Thymus (tissue), 11 donors: ENCODE measurements around the gene IFT80. TPM values are rescaled to one million over a fixed set of nuclear protein-coding genes. Genes with fewer than 3 reads are reported as not detected.
"Not testable (repeated sequence)": the region's sequence is repeated elsewhere in the genome, so short reads cannot be mapped to it uniquely, and the experiment has no call there.

Experiments
- DNase-seq, 9 donors: peaks; one replicate each; pipeline ENCODE4 v3.0.0-alpha.2; 2013; ENCODE audit warnings: low spot score in 9 of 9, low read depth in 6 of 9, missing footprints in 1 of 9
- H3K27ac ChIP-seq, 2 donors: one replicate each; pipeline ENCODE4 v1.5.1; 2013; ENCODE audit warnings: control low read depth in 1 of 2, low read depth in 1 of 2, low read length in 1 of 2, mild to moderate bottlenecking in 1 of 2, moderate library complexity in 1 of 2
- H3K27me3 ChIP-seq, 2 donors: one replicate each; pipeline ENCODE4 v1.5.1; 2013; ENCODE audit warnings: low read length in 1 of 2; ENCODE audit not compliant: control insufficient read depth in 2 of 2, insufficient read depth in 1 of 2
- H3K36me3 ChIP-seq, 2 donors: one replicate each; pipeline ENCODE4 v1.5.1; 2013; ENCODE audit warnings: low read length in 1 of 2, mild to moderate bottlenecking in 1 of 2, moderate library complexity in 1 of 2; ENCODE audit not compliant: control insufficient read depth in 2 of 2, insufficient read depth in 2 of 2
- H3K4me1 ChIP-seq, 2 donors: one replicate each; pipeline ENCODE4 v1.5.1; 2013; ENCODE audit warnings: low read length in 2 of 2; ENCODE audit not compliant: control insufficient read depth in 2 of 2, insufficient read depth in 2 of 2
- H3K4me3 ChIP-seq, 2 donors: one replicate each; pipeline ENCODE4 v1.5.1; 2013; ENCODE audit warnings: low read length in 2 of 2, control low read depth in 1 of 2, mild to moderate bottlenecking in 1 of 2
- H3K9me3 ChIP-seq, 2 donors: one replicate each; pipeline ENCODE4 v1.5.1; 2013; ENCODE audit warnings: low read length in 1 of 2, mild to moderate bottlenecking in 1 of 2; ENCODE audit not compliant: control insufficient read depth in 2 of 2, insufficient read depth in 1 of 2
- WGBS: extraction: QIAGEN DNeasy Blood & Tissue Kit; methylation state at CpG from one replicate; pipeline ENCODE4 v1.1.7; 2013; 5-methylcytosine and 5-hydroxymethylcytosine counted together
- polyA plus RNA-seq: library from polyadenylated mRNA; stranded (reverse); fragments of 200-250 nt; gene quantifications from one replicate; pipeline ENCODE4 v1.2.3, GENCODE V29; 2013
- total RNA-seq: library from RNA; stranded (reverse); fragments of 120-200 nt; gene quantifications from one replicate; pipeline ENCODE4 v1.2.4, GENCODE V29; 2013
- donor health status: healthy.

The IFT80 gene
- total and polyA plus RNA-seq, 2 donors: 36.7 to 58.0 TPM

DNA sequence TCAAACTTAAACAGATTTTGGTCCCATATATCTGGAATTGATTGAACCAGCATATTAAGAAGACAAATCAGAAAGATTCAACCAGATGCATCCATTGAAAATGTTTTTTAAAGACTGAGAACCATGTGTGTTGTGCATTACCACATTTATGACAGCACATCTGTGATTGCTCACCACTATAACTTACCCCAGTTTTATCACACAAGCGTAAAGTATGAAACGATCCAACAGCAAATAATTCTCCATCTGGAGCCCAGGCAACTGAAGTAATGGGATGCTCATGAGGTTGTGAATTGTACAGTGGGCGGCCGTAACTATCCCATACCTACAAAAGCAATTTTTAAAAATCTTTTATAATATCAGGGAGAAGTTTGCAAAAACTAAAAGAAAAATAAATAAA is 43.2 kb downstream of the IFT80 start:
- H3K27ac ChIP-seq: no peak overlapping the region
- DNase-seq: no peak
- 97% methylated on average over 4 of the region's 4 CpGs for WGBS
- H3K27me3 ChIP-seq: no peaks in the 10 kb centered on the region
- peaks cover 7 to 19% of the 10 kb centered on the region in 2 donors for H3K36me3 ChIP-seq
- no peak overlapping the region for H3K4me3 ChIP-seq
- no peaks in the 10 kb centered on the region for H3K9me3 ChIP-seq
- H3K4me1 ChIP-seq: no peaks in the 10 kb centered on the region

DNA sequence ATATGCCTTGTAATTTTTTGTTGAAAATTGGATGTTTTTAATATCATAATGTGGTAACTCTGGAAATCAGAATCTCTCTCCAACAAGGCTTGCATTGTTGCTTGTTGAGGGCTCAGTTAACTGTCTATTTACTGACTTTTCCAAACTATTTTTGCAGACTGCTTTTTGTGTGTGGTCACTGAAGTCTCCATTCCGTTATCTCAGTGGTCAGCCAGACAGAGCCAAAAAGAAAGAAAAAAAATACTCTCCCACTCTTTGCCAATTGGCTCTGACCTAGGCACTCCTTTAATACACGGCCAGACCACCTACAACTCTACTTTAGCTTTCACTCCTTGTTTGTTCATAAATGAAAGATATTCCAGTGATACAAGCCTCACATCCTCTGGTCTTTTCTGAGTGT is 52.5 kb downstream of the IFT80 start:
- Histone ChIP-seq H3K36me3 (no peaks in the 10 kb centered on the region), H3K4me1 (no peaks in the 10 kb centered on the region), H3K27me3 (no peaks in the 10 kb centered on the region), H3K9me3 (no peaks in the 10 kb centered on the region), H3K4me3 (no peak overlapping the region), H3K27ac (no peak overlapping the region)
- WGBS: 94% methylated on average over 2 of the region's 2 CpGs
- no peak for DNase-seq

DNA sequence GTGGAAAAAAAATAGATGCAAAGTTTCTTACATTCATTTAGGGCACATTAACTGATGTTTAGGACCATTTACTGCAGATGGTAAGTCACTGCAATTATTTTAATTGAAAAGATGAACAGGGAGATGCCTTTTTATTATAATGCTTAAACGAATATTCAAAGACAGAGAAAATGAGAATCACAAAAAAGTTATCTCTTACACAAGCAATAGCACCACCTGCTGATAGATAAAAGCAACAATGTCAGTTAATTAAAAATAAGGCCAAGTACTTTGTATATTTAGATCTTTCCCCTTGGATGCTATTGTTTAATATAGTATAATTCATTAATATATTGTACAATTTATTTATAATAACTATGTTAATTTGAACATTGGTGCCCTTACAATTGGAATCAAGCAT is 55.9 kb downstream of the IFT80 start:
- Histone ChIP-seq H3K4me1 (no peaks in the 10 kb centered on the region), H3K27me3 (no peaks in the 10 kb centered on the region), H3K36me3 (no peaks in the 10 kb centered on the region), H3K4me3 (no peak overlapping the region), H3K9me3 (no peaks in the 10 kb centered on the region), H3K27ac (no peak overlapping the region)
- 33% methylated on average over 1 of the region's 1 CpG for WGBS
- DNase-seq: peak in 3 of 9 donors; percentile 2 to 40 (median 8)

DNA sequence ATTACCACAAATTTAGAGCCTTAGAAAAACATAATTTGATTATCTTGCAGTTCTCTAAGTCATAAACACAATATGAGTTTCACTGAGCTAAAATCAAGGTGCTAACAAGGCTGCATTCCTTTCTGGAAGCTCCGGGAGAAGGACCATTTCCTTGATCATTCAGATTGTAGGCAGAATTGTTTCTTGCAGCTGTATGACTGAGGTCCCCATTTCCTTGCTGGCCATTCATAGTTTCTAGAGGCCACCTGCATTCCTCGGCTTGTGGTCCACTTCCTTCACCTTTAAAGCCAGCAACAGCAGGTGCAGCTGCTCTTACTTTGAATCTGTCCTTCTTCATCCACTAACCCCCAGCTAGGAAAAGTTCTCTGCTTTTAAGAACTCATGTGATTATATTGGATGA is 58.7 kb downstream of the IFT80 start:
- Histone ChIP-seq H3K27ac (no peak overlapping the region), H3K36me3 (no peaks in the 10 kb centered on the region)
- WGBS: 98% methylated on average over 2 of the region's 2 CpGs

DNA sequence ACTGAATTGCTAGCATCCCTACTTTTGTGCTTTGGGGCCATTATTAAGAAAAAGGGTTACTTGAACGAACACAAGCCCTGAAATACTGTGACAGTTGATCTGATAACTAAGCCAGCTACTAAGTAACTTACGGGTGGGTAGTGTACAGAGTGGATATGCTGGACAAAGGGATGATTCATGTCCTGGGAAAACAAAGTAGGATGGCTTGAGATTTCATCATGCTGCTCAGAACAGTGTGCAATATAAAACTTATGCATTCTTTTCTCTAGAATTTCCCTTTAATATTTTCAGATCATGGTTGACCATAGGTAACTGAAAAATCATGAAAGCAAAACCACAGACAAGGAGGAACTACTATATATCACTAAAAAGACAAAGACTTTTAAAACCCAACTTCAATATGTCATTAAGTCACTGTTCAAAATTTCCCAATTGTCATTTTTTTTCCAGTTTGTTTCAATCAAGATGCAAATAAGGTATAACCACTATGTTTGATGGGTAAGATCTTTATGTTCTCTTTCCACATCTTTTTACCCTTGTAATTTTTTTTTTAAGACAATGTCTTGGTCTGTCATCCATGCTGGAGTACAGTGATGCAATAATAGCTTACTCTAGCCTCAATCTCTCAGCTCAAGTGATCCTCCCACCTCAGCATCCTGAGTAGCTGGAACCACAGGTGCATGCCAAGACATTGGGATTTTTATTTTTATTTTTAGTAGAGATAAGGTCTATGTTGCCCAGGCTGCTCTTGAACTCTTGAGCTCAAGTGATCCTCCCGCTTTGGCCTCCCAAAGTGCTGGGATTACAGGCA is 67.7 kb downstream of the IFT80 start:
- 97% methylated on average over 3 of the region's 3 CpGs for WGBS
- H3K4me3 ChIP-seq: no peak overlapping the region
- no peak overlapping the region for H3K27ac ChIP-seq

More for the DNA sequence above, 58.7 kb downstream of the IFT80 start:
- H3K4me1 ChIP-seq: no peaks in the 10 kb centered on the region
- no peak overlapping the region for H3K4me3 ChIP-seq
- no peak for DNase-seq
- H3K27me3 ChIP-seq: no peaks in the 10 kb centered on the region
- H3K9me3 ChIP-seq: no peaks in the 10 kb centered on the region

DNA sequence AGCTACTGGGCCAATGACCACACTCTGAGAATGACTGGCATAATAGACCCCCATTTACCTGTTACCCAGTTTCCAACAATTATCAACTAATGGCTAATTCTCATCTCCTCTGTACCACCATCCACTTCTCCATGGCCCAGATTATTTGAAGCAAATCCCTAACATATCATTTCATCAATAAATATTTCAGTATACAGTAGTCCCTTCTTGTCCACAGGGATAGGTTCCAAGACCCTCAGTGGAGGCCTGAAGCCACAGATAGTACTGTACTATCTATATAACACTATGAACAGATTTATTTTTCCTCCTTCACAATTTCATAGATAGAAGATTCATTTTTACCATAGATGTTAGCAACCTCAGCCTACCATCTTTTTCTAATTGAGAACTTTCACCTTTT is 68.3 kb downstream of the IFT80 start:
- Histone ChIP-seq H3K27ac (no peak overlapping the region), H3K4me1 (no peaks in the 10 kb centered on the region), H3K4me3 (no peak overlapping the region), H3K9me3 (no peaks in the 10 kb centered on the region), H3K27me3 (no peaks in the 10 kb centered on the region), H3K36me3 (no peaks in the 10 kb centered on the region)
- DNase-seq: no peak

More for the DNA sequence above, 67.7 kb downstream of the IFT80 start:
- no peaks in the 10 kb centered on the region for H3K4me1 ChIP-seq
- DNase-seq: no peak
- H3K9me3 ChIP-seq: no peaks in the 10 kb centered on the region
- no peaks in the 10 kb centered on the region for H3K27me3 ChIP-seq
- H3K36me3 ChIP-seq: no peaks in the 10 kb centered on the region

DNA sequence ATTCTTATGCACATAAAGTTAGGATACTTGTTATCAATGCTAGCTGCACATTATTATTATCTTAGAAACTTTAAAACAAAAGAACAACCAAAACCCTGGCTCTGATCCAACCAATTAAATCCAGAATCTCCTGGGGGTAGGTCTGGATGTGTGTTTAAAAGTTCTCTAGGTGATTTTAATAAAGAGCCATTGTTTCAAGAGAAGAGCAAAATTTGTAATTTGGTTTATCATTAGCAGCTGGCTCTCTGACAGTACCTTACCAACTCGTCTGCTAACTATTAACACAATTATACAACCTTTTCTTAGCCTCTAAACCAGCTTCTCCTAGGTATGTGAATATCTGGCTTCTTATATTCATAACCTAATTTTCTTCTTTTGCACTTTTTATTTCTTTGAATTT is 68.9 kb downstream of the IFT80 start:
- WGBS: 100% methylated on average over 1 of the region's 1 CpG

DNA sequence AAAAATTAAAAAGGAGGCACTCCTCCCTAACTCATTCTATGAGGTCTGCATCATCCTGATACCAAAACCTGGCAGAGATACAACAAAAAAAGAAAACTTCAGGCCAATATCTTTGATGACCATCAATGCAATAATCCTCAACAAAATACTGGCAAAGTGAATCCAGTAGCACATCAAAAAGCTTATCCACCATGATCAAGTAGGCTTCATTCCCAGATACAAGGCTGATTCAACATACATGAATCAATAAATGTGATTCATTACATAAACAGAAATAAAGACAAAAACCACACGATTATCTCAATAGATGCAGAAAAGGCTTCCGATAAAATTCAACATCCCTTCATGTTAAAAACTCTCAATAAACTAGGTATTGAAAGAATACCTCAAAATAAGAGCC is 72.7 kb downstream of the IFT80 start:
- not testable (repeated sequence) for H3K9me3 ChIP-seq, H3K36me3 ChIP-seq, H3K4me3 ChIP-seq, H3K27me3 ChIP-seq, H3K4me1 ChIP-seq, H3K27ac ChIP-seq, DNase-seq
- whole genome bisulfite sequencing: 100% methylated on average over 2 of the region's 2 CpGs

More for the DNA sequence above, 68.9 kb downstream of the IFT80 start:
- no peaks in the 10 kb centered on the region for H3K27me3 ChIP-seq
- DNase-seq: no peak
- no peak overlapping the region for H3K4me3 ChIP-seq
- no peaks in the 10 kb centered on the region for H3K36me3 ChIP-seq
- H3K4me1 ChIP-seq: no peaks in the 10 kb centered on the region
- H3K27ac ChIP-seq: no peak overlapping the region
- H3K9me3 ChIP-seq: no peaks in the 10 kb centered on the region

DNA sequence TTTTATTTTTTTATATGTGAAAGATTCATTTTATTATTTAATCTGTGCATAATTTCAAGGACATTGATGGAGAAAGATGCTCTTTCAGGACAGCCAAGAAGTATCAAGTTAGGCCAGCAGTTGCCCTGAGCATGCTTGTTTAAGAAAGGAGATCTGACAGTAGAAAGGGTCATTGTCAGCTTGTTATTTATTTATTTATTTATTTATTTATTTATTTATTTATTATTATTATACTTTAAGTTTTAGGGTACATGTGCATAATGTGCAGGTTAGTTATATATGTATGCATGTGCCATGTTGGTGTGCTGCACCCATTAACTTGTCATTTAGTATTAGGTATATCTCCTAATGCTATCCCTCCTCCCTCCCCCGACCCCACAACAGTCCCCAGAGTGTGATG is 77.2 kb downstream of the IFT80 start:
- H3K9me3 ChIP-seq, H3K4me3 ChIP-seq, H3K4me1 ChIP-seq, H3K27me3 ChIP-seq, DNase-seq, H3K36me3 ChIP-seq, H3K27ac ChIP-seq: not testable (repeated sequence)
- 100% methylated on average over 1 of the region's 1 CpG for WGBS
